Dermis microvascular lymphatic vessel endothelial cell (primary cell): Measurements from ENCODE around the gene GALNT9. TPM values are rescaled to one million over a fixed set of nuclear protein-coding genes. Genes with fewer than 3 reads are reported as not detected.

Source experiments
- DNase-seq, 2 donors: peaks; one replicate each; pipeline versions ENCODE4 v3.0.0 to v3.0.0-alpha.2; 2010; ENCODE audit warnings: low read depth in 2 of 2
- total RNA-seq: library from RNA; depleted of rRNA; stranded (reverse); fragments of >200 nt; gene quantifications from 2 replicates; pipeline ENCODE4 v1.2.1, GENCODE V29; 2014

Gene GALNT9
- total RNA-seq, 1 donor from 2014 or later, result under 0.01 TPM

GRCh38 chr12:132217371-132217770, 112.0 kb downstream of the GALNT9 start:
- DNase-seq, result no peak

GRCh38 chr12:132216354-132216987, 112.9 kb downstream of the GALNT9 start:
- no peak for DNase-seq

GRCh38 chr12:132215299-132215989, 113.9 kb downstream of the GALNT9 start:
- DNase-seq, result no peak

- no peak for DNase-seq
Observed at GRCh38 chr12:132214891-132215290, 114.5 kb downstream of the GALNT9 start.

GRCh38 chr12:132214161-132214476, 115.3 kb downstream of the GALNT9 start:
- DNase-seq, result no peak

GRCh38 chr12:132213359-132214160, 115.8 kb downstream of the GALNT9 start:
- no peak for DNase-seq

GRCh38 chr12:132211816-132212215, 117.6 kb downstream of the GALNT9 start:
- no peak for DNase-seq

GRCh38 chr12:132211326-132211725, 118.1 kb downstream of the GALNT9 start:
- DNase-seq, result no peak

- no peak for DNase-seq
Observed at GRCh38 chr12:132210223-132211055, 119.0 kb downstream of the GALNT9 start.

- DNase-seq, result no peak
Observed at GRCh38 chr12:132209619-132210222, 119.7 kb downstream of the GALNT9 start.

- no peak for DNase-seq
Observed at GRCh38 chr12:132208153-132208823, 121.1 kb downstream of the GALNT9 start.

GRCh38 chr12:132207083-132207775, 122.2 kb downstream of the GALNT9 start:
- DNase-seq, result no peak

- no peak for DNase-seq
Observed at GRCh38 chr12:132206046-132206434, 123.3 kb downstream of the GALNT9 start.

- no peak for DNase-seq
Observed at GRCh38 chr12:132205271-132206045, 123.9 kb downstream of the GALNT9 start.

GRCh38 chr12:132204793-132205270, 124.6 kb downstream of the GALNT9 start:
- DNase-seq, result no peak

- no peak for DNase-seq
Observed at GRCh38 chr12:132204063-132204792, 125.2 kb downstream of the GALNT9 start.

- no peak for DNase-seq
Observed at GRCh38 chr12:132202929-132203721, 126.3 kb downstream of the GALNT9 start.
